Muscle of arm (tissue), 12 donors: Measurements from ENCODE around the gene XPNPEP1. TPM values are rescaled to one million over a fixed set of nuclear protein-coding genes. Genes with fewer than 3 reads are reported as not detected.

ENCODE experiments used
- DNase-seq: peaks from one replicate; pipeline ENCODE4 v3.0.0-alpha.2; 2013
- polyA plus RNA-seq, 12 donors: library from polyadenylated mRNA; unstranded; fragments of 120-200 nt; gene quantifications; one replicate each; pipeline ENCODE4 v1.2.1, GENCODE V29; 2013; ENCODE audit not compliant: insufficient read length in 12 of 12

Gene XPNPEP1
- polyA plus RNA-seq, 12 donors: 36.3 to 87.5 (median 70.3) TPM; not detected in 1

- no peak for DNase-seq
These were observed 27.5 kb downstream of the XPNPEP1 start for GRCh38 chr10:109895848-109896247.

GRCh38 chr10:109895095-109895818 is 28.1 kb downstream of the XPNPEP1 start:
- DNase-seq: no peak

GRCh38 chr10:109894516-109894915 is 28.8 kb downstream of the XPNPEP1 start:
- no peak for DNase-seq

GRCh38 chr10:109893386-109893785 is 29.9 kb downstream of the XPNPEP1 start:
- no peak for DNase-seq

GRCh38 chr10:109892931-109893330 is 30.4 kb downstream of the XPNPEP1 start:
- DNase-seq: no peak

GRCh38 chr10:109892117-109892516 is 31.2 kb downstream of the XPNPEP1 start:
- DNase-seq: no peak

GRCh38 chr10:109891105-109891504 is 32.2 kb downstream of the XPNPEP1 start:
- no peak for DNase-seq

- DNase-seq: no peak
These were observed 33.4 kb downstream of the XPNPEP1 start for GRCh38 chr10:109889867-109890266.

GRCh38 chr10:109887776-109888175 is 35.5 kb downstream of the XPNPEP1 start:
- DNase-seq: no peak

- no peak for DNase-seq
These were observed 36.1 kb downstream of the XPNPEP1 start for GRCh38 chr10:109887243-109887642.

GRCh38 chr10:109886781-109887140 is 36.5 kb downstream of the XPNPEP1 start:
- no peak for DNase-seq

- no peak for DNase-seq
These were observed 37.1 kb downstream of the XPNPEP1 start for GRCh38 chr10:109886037-109886780.

GRCh38 chr10:109883859-109884771 is 39.2 kb downstream of the XPNPEP1 start:
- DNase-seq: peak; percentile 92

- DNase-seq: no peak
These were observed 40.9 kb downstream of the XPNPEP1 start for GRCh38 chr10:109882251-109883057.

GRCh38 chr10:109881769-109882057 is 41.6 kb downstream of the XPNPEP1 start:
- DNase-seq: no peak

GRCh38 chr10:109880886-109881768 is 42.2 kb downstream of the XPNPEP1 start:
- DNase-seq: no peak

- no peak for DNase-seq
These were observed 45.8 kb downstream of the XPNPEP1 start for GRCh38 chr10:109877546-109877945.

GRCh38 chr10:109875828-109876821 is 47.2 kb downstream of the XPNPEP1 start:
- DNase-seq: no peak

GRCh38 chr10:109875151-109875568 is 48.2 kb downstream of the XPNPEP1 start:
- DNase-seq: no peak
